IPS DF 4.7 (cell line): ENCODE results near the gene SULT1C4.
"Not testable (repeated sequence)": the region's sequence is repeated elsewhere in the genome, so short reads cannot be mapped to it uniquely, and the experiment has no call there.

Experiments
- DNase-seq: peaks from one replicate; pipeline ENCODE4 v3.0.0-alpha.2; 2013; ENCODE audit warnings: low spot score; ENCODE audit errors: extremely low read depth

SULT1C4 gene

DNA sequence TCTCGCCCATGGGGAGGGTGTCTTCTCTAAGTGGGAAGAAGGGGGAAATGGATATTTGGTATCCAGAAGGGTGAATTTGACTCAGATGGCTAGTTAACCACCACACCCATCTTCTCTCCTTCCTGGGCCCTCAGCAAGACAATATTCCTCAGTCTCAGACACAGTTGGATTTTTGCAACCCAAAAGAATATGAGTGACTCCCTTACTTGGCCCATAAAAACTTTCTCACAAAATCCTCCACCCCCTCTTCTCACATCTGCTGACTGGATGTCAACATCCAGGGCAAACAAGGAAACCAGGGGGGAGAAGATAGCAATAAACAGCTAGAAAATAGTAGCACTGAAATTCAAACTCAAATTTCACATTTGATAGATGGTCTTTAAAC is 35.9 kb downstream of the SULT1C4 start:
- no peak for DNase-seq

DNA sequence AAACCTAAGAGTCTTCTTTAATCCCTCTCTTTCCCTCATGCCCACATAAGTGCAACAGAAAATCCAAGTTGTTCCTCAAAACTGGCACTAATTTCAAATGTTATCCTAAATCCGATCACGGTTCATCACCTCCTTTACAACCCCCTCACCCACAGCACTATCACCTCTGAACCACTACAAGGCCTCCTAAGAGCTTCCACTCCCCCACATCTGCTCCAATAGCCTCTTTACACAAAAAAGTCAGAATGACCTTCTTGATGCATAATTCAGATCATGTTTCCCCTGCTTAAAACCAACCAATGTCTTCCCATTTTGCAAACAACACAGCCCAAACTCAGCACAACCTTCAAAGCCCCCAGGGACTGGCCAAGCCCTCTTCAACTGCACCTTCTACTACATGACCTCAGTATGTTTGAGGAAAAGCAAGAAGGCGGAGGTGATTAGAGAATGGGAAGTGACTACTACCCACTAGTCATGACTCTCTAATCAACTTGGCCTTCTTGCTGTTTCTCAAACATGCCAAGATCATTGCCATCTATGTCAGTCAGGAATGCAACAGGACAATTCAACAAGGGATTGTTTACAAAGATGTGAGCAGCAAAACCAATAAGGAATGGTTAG is 36.6 kb downstream of the SULT1C4 start:
- no peak for DNase-seq

DNA sequence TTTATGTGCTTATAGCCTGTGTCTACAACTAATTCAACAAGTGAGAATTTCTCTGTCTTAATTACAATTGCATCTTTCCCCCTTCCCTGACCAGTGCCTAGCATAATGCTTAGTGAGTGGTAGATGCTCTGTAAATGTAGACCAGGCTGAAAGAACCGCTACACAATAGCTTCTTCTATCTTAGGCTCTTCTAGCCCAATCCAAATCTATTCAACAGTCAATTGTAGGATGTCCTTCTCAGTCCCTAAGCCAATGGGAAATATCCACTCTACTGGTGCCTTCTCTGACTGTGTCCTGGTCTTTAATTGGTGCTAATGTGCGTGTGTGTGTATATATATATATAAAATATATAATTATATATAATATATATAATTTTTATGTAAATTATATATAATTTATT is 37.2 kb downstream of the SULT1C4 start:
- no peak for DNase-seq

DNA sequence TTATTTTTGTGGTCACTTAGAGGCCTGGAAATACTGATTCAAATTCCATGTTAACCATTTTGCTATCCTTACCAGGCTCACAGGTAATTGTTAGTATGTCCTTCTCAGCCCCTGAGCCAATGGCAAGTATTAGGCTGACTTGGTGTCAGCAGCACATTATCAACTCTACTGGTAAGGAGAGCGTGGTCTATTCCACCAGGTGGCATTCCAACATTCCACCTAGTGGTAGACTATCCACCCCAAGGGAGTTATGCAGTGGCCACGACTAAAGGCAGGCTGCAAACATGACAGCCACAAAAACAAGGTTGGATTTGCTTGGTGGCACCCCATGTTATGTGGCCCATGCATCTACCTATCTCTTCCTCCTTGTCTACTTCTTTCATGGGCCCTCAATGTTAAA is 39.5 kb downstream of the SULT1C4 start:
- no peak for DNase-seq

DNA sequence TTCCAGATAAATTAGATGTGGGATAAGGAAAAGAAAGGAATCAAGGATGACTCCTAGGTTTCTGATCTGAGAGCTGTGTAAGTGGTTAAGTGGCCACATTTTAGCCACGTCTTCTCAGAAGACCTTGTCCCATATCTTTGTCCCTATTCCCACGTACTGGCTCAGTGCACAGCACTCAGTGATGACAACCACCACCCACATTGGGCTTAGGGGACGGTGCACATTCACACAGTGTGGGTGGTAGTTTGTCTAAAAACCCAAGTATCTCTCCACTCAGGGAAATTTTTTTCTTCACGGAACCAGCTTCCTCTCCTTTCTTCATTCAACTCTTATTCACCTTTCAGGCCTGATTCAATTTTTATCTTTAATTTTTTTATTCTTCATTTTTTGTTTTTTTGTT is 40.7 kb downstream of the SULT1C4 start:
- no peak for DNase-seq

DNA sequence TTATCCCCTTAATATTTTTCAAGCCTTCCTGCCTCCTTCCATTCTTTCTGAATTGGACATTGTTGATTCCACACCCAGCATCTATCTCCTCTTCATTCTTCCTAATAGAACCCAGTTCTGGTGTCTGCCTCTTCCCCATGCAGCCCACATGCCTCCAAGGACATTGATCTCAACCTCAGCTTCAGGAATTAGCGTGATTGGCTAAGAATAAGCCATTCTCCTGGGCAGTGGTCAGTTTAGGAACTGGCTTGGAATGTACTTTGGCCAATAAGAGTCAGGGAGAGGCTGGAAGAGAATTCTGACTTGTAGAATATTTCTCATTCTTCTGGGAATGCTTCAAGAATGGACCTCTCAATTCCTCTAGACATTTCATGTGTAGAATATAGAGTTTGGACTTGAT is 45.3 kb downstream of the SULT1C4 start:
- DNase-seq = no peak

DNA sequence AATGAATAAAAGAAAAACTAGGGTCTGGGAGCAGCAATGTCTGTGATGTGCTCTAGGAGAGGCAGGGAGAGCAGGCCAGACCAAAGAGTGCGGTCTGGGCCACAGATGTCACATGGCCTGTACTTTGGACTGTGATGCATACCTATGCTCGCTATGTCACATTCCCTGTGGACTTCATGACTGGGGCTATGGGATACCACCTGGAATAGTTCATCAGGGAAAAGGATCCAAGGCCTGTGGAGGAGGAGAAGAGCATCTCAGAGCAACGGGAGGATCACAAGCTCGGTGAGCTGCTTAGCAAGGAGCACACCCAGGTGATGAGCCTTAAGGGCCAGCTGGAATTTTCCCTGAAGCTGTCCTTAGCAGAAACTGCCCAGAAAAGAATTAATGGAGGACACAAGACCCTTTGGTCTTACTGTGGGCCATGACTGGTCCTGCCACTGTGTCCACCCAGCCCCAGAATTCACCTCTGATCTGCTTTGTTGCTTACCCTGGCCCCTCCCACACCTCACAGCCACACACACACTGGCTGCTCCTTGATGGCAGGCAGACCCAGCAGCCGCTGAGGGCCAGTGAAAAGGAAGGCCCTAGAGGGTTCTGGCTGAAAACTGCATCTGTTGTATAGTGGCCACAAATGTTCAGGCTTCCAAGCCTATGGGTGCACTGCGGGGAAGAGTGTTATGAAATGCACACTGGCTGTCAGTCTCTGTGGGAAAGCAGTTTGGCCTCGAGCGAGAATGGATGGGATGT is 45.9 kb downstream of the SULT1C4 start:
- DNase-seq = no peak

DNA sequence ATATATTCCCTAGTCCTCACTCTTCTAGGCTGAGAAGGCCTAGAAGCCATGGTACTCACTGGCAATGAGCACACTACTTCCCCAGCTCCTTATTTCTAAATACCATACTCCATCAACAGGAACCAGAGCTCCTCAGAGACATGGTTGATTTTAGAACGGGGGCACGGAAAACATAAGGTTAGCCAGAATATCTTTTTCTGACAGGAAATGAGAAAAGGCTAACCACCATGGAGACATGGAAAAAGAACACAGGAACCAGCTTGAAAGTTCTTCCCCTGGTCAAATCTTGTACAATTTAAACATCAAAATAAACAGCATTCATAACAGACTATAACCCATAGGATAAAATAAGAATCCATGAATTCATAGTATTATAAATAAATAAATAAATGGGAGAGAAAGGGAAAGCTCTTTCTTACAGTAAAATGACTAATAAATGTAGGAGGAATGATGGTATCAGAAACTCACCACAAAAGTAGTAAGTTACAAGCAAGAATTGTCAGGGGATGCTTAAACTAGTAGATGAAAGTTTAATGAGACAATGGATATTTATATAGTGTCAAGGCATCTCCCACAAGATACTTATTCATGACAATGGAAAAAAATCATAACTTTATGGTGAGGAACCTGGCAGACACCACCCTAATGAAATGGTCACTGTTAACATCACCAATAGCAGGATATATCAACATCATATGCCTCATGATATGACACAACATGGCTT is 50.7 kb downstream of the SULT1C4 start:
- DNase-seq = no peak

DNA sequence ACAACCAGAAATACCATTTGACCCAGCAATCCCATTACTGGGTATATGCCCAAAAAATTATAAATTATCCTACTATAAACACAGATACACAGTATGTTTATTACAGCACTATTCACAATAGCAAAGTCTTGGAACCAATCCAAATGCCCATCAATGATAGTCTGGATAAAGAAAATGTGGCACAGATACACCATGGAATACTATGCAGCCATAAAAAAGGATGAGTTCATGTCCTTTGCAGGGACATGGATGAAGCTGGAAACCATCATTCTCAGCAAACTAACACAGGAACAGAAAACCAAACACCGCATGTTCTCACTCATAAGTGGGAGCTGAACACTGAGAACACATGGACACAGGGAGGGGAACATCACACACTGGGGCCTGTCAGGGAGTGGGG is 57.8 kb downstream of the SULT1C4 start:
- not testable (repeated sequence) for DNase-seq

DNA sequence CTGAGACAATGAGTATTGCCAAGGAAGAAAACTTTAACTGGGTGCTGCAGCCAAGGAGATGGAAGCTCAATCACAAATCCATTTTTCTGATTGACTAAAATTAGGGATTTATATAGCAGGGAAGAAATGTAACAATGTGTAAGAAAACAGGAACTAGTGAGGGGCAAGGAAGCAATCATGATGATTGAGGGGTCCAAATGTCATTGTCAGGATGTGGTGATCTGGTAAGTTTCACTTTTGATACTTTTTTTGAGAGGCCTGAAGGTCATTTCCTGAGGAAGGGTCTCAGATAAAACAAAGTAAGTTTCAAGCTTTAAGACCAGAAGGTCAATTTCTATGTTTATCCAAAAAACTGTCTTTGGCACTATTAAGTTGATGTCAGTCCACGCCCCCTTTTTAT is 59.2 kb downstream of the SULT1C4 start:
- DNase-seq = no peak
